Effector CD8-positive, alpha-beta T cell (primary cell): ENCODE measurements around the gene ST3GAL5.

Experiments used
- DNase-seq: peaks from one replicate; lab custom pipeline; 2025; lab: John Stamatoyannopoulos, UW

ST3GAL5 gene

GRCh38 chr2:85790032-85790431 lies 98.8 kb downstream of the ST3GAL5 start:
- no peak for DNase-seq

- DNase-seq = no peak
Measured at GRCh38 chr2:85789271-85789670, 99.5 kb downstream of the ST3GAL5 start.

GRCh38 chr2:85788603-85789002 lies 100.2 kb downstream of the ST3GAL5 start:
- DNase-seq = no peak

- no peak for DNase-seq
Measured at GRCh38 chr2:85787981-85788340, 100.8 kb downstream of the ST3GAL5 start.

GRCh38 chr2:85787282-85787980 lies 101.4 kb downstream of the ST3GAL5 start:
- no peak for DNase-seq
